NT2/D1 (cell line): ENCODE measurements around the gene TMEM130.

Experiments
- DNase-seq: peaks from one replicate; pipeline ENCODE4 v3.0.0-alpha.2; 2011; ENCODE audit warnings: low read depth, low spot score
- H3K27me3 ChIP-seq: 2 replicates; pipeline ENCODE4 v1.6.0; 2011; ENCODE audit warnings: mild to moderate bottlenecking; ENCODE audit not compliant: insufficient read length, insufficient read depth
- H3K36me3 ChIP-seq: 2 replicates; pipeline ENCODE4 v1.6.1; 2011; ENCODE audit warnings: mild to moderate bottlenecking, low read length, mixed read lengths; ENCODE audit not compliant: insufficient read depth, insufficient read length
- H3K4me1 ChIP-seq: 2 replicates; pipeline ENCODE4 v1.5.1; 2011; ENCODE audit not compliant: insufficient read depth, insufficient read length
- H3K4me3 ChIP-seq: 2 replicates; pipeline ENCODE4 v1.5.1; 2011; ENCODE audit warnings: low read depth; ENCODE audit not compliant: insufficient read length
- H3K9ac ChIP-seq: 2 replicates; pipeline ENCODE4 v1.6.0; 2011; ENCODE audit warnings: low read depth; ENCODE audit not compliant: insufficient read length
- H3K9me3 ChIP-seq: 2 replicates; pipeline ENCODE4 v1.5.1; 2011; ENCODE audit warnings: mild to moderate bottlenecking, low read length; ENCODE audit not compliant: insufficient read depth
- SUZ12 ChIP-seq: IDR thresholded peaks from 2 replicates; pipeline ENCODE4 v1.6.1; 2011; ENCODE audit not compliant: insufficient read length, insufficient read depth; ENCODE audit errors: extremely low read depth
- YY1 ChIP-seq: IDR thresholded peaks from 2 replicates; pipeline ENCODE4 v1.6.1; 2011; ENCODE audit not compliant: insufficient read length, insufficient read depth
- ZNF274 ChIP-seq: IDR thresholded peaks from 2 replicates; pipeline ENCODE4 v1.6.1; 2011; ENCODE audit warnings: mild to moderate bottlenecking, low read depth, low read length

TMEM130 gene

DNA sequence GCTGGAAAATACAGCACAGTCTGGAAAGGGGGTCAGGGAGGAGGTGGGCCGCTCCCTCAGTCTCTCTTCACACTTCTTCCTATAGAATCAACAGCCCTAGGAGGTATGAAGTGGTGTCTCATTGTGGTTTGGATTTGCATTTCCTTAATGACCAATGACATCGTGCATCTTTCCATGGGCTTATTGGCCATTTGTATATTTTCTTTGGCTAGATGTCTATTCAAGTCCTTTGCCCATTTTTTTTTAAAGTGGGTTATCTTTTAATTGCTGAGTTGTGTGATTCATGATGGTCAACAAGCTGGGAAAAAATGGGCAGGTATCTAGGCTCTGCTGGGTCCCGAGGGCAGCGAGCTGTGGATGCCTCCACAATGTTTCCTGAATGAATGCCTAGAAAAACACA lies 29.1 kb downstream of the TMEM130 start:
- H3K4me1 ChIP-seq = no peaks in the 10 kb centered on the region
- no peak overlapping the region for H3K4me3 ChIP-seq
- TF ChIP-seq SUZ12 = no peak
- TF ChIP-seq ZNF274 = no peak
- TF ChIP-seq YY1 = no peak
- no peaks in the 10 kb centered on the region for H3K36me3 ChIP-seq
- no peaks in the 10 kb centered on the region for H3K27me3 ChIP-seq
- DNase-seq = no peak
- no peak overlapping the region for H3K9ac ChIP-seq
- H3K9me3 ChIP-seq = no peaks in the 10 kb centered on the region

DNA sequence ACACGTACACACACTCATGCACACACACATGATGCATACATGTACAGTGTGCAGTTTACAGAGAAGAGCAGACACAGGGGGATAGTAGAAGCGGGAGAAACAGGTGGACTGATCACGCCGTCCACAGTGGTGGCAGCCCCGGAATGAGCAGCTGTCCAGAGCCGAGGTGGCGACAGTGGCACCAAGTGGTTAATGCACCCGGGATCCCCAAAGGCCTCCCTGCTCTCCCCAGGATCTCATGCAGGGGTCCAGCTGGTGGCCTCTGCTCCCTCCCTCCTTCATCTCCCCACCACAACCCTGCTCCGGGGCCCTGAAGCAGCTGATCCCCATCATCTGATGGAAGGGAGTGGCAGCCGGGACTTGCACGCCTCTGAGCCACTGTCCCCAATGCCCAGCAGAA lies 29.7 kb downstream of the TMEM130 start:
- no peaks in the 10 kb centered on the region for H3K36me3 ChIP-seq
- peaks cover 2% of the 10 kb centered on the region for H3K4me1 ChIP-seq
- DNase-seq = no peak
- no peaks in the 10 kb centered on the region for H3K27me3 ChIP-seq
- no peak overlapping the region for H3K4me3 ChIP-seq
- TF ChIP-seq ZNF274 = no peak
- no peak for TF ChIP-seq YY1
- no peak for TF ChIP-seq SUZ12
- no peak overlapping the region for H3K9ac ChIP-seq
- no peaks in the 10 kb centered on the region for H3K9me3 ChIP-seq

DNA sequence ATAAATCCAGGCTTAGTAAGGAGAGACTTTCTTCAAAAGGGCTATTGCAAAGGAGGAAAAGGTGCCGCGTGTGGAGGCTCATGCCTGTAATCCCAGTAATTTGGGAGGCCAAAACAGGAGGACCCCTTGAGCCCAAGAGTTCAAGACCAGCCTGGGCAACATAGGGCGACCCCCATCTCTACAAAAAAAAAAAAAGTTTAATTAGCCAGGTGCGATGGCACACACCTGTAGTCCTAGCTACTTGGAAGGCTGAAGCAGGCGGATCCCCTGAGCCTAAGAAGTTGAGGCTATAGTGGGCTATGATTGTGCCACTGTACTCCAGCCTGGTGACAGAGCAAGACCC lies 32.2 kb downstream of the TMEM130 start:
- Histone ChIP-seq H3K27me3 (no peaks in the 10 kb centered on the region), H3K4me3 (no peak overlapping the region), H3K9ac (no peak overlapping the region), H3K36me3 (no peaks in the 10 kb centered on the region), H3K9me3 (no peaks in the 10 kb centered on the region), H3K4me1 (peaks cover 2% of the 10 kb centered on the region)
- TF ChIP-seq ZNF274 (no peak), YY1 (no peak), SUZ12 (no peak)
- no peak for DNase-seq

DNA sequence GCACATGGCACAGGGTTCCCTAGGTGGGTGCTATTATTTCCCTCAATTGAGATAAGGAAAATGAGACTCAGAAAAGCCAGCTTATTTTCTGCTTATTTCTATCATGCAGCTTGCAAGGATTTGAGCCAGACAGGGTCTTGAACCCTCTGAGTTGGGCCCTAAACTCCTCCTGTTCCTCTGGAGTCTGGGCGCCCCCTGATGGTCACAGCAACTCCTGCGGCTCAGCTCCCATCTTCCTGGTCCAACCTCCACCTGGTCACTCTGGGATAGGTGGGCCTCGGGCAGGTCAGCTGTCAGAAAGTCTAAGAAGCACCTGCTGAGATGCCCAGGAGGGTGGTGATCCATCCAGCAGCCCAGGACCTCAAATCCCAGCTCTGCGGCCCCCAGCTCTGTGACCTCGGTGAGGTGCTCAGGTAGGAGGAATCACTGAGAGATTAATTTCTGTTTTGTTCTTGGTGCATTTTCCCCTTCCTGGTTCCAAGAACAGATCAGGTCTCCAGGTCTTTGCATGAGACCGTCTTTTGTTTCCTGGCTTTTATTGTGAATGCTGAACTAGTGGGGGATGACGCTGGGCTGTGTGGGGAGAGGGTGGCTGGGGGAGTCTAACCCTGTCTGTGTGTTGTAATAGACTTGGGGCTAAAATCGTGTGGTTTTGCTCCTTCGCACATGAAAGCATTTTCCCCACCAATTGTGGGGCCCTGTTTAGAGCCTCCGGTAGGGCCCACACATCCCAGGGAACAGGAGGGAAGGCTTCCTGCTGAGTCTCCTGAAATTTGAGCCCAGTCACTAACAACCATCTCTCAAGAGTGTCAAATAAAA lies 32.8 kb downstream of the TMEM130 start:
- H3K4me3 ChIP-seq = no peak overlapping the region
- H3K9me3 ChIP-seq = no peaks in the 10 kb centered on the region
- H3K4me1 ChIP-seq = peaks cover 2% of the 10 kb centered on the region
- no peak for DNase-seq
- H3K36me3 ChIP-seq = no peaks in the 10 kb centered on the region
- peak overlapping the region; percentile 32 for H3K9ac ChIP-seq
- no peak for TF ChIP-seq YY1
- TF ChIP-seq ZNF274 = no peak
- TF ChIP-seq SUZ12 = no peak
- no peaks in the 10 kb centered on the region for H3K27me3 ChIP-seq

DNA sequence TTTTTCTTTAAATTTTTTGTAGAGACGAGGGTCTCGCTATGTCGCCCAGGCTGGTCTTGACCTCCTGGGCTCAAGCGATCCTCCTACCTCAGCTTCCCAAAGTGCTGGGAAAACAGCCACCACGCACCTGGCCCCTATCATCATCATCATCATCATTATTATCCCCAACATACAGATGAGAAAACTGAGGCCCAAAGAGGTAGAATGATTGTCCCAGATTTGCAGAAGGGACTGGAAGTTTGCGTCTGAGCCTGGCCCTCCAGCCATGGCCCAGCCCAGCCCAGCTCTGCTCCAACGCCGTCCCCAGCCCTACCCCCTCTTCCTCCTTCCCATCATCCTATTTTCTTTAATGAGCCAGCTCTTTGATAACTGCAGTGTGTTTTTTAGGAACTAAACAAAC lies 34.9 kb downstream of the TMEM130 start:
- peaks cover 2% of the 10 kb centered on the region for H3K4me1 ChIP-seq
- H3K9ac ChIP-seq = no peak overlapping the region
- H3K36me3 ChIP-seq = no peaks in the 10 kb centered on the region
- no peak overlapping the region for H3K4me3 ChIP-seq
- H3K9me3 ChIP-seq = no peaks in the 10 kb centered on the region
- TF ChIP-seq SUZ12 = no peak
- no peak for TF ChIP-seq ZNF274
- TF ChIP-seq YY1 = no peak
- H3K27me3 ChIP-seq = no peaks in the 10 kb centered on the region
- DNase-seq = no peak

DNA sequence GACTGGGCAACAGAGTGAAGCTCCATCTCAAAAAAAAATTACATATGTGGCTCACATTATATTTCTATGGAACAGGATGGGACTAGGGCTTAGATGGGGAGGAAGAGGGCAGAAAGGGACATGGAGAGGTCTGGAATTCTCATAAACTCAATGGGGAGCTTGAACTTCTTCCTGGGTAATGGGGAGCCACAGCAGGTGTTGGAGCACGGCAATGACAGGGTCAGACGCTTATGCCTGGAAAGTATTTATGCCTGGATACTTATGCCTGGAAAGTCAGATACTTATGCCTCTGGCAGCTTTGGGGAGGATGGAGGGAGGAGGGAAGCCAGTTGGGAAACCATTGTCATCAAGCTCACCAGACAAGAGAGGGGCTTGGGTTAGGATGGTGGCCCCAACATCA lies 36.8 kb downstream of the TMEM130 start:
- Histone ChIP-seq H3K36me3 (no peaks in the 10 kb centered on the region), H3K27me3 (no peaks in the 10 kb centered on the region), H3K9me3 (no peaks in the 10 kb centered on the region), H3K4me3 (no peak overlapping the region), H3K4me1 (peaks cover 2% of the 10 kb centered on the region), H3K9ac (no peak overlapping the region)
- no peak for DNase-seq
- TF ChIP-seq ZNF274 (no peak), SUZ12 (no peak), YY1 (no peak)

DNA sequence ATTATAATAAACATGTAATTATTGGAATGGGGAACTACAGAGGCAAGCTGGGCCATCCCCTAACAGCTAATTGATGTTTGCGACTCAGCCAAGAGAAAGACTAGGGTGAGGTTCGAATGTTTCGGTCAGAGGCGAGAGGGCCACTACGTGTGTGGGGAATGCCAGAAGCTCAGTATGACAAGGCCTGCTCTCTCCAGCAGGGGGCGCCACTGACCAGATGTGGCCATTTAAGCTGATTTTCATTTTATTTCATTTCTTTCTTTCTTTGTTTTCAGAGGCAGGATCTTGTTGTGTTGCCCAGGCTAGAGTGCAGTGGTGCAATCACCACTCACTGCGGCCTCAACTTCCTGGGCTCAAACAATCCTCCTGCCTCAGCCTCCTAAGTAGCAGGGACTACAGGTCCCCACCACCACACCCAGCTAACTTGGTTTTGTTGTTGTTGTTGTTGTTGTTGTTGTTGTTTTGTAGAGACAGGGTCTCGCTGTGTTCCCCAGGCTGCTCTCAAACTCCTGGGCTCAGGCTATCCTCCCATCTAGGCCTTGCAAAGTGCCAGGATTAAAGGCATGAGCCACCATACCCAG lies 38.1 kb downstream of the TMEM130 start:
- no peaks in the 10 kb centered on the region for H3K27me3 ChIP-seq
- no peaks in the 10 kb centered on the region for H3K36me3 ChIP-seq

More for the DNA sequence above, 38.1 kb downstream of the TMEM130 start:
- Histone ChIP-seq H3K9ac (no peak overlapping the region), H3K4me3 (no peak overlapping the region), H3K4me1 (peaks cover 7% of the 10 kb centered on the region), H3K9me3 (no peaks in the 10 kb centered on the region)
- no peak for DNase-seq
- TF ChIP-seq YY1 = no peak
- TF ChIP-seq SUZ12 = no peak
